Measurements from ENCODE around the gene AGBL1.

DNA sequence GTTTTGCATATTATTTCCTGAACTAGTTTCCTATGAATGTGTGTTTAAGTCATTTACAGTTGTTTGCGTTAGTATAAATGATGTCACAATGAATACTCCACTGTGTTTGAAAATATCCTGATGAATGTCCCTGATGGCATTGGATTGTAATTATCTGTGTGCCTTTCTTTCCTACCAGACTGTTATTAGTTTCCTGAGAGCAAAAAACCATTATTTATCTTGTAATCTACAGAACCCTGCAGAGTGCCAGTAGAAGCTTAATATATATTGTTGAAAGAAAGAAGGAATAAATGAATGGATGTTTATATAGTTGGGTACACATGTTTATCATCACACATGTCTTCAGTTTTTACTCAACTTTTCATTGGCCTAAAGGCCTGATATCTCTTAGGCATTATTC is 312.6 kb downstream of the AGBL1 start:
- TF ChIP-seq, protein P1, sequence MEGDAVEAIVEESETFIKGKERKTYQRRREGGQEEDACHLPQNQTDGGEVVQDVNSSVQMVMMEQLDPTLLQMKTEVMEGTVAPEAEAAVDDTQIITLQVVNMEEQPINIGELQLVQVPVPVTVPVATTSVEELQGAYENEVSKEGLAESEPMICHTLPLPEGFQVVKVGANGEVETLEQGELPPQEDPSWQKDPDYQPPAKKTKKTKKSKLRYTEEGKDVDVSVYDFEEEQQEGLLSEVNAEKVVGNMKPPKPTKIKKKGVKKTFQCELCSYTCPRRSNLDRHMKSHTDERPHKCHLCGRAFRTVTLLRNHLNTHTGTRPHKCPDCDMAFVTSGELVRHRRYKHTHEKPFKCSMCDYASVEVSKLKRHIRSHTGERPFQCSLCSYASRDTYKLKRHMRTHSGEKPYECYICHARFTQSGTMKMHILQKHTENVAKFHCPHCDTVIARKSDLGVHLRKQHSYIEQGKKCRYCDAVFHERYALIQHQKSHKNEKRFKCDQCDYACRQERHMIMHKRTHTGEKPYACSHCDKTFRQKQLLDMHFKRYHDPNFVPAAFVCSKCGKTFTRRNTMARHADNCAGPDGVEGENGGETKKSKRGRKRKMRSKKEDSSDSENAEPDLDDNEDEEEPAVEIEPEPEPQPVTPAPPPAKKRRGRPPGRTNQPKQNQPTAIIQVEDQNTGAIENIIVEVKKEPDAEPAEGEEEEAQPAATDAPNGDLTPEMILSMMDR (IDR thresholded peaks at IDR 0.05), result no peak
- no peak for TF ChIP-seq POLR2A (IDR thresholded peaks at IDR 0.05)
